GM21367 (cell line): ENCODE measurements around the gene MYO10.
"Not testable (repeated sequence)": the region's sequence is repeated elsewhere in the genome, so short reads cannot be mapped to it uniquely, and the experiment has no call there.

ENCODE experiments used
- ATAC-seq: cut with Tn5 transposase; IDR thresholded peaks from one replicate; pipeline ENCODE4 v1.9.1; 2021; ENCODE audit not compliant: unreplicated experiment

The MYO10 gene

GRCh38 chr5:16750445-16750844 lies 185.6 kb downstream of the MYO10 start:
- ATAC-seq = no peak

GRCh38 chr5:16749626-16750025 lies 186.5 kb downstream of the MYO10 start:
- no peak for ATAC-seq

GRCh38 chr5:16744164-16744880 lies 191.8 kb downstream of the MYO10 start:
- no peak for ATAC-seq

GRCh38 chr5:16742938-16743337 lies 193.2 kb downstream of the MYO10 start:
- no peak for ATAC-seq

- ATAC-seq = no peak
Observed at GRCh38 chr5:16740811-16741392, 195.2 kb downstream of the MYO10 start.

- no peak for ATAC-seq
Observed at GRCh38 chr5:16740066-16740810, 195.8 kb downstream of the MYO10 start.

- not testable (repeated sequence) for ATAC-seq
Observed at GRCh38 chr5:16738393-16738792, 197.7 kb downstream of the MYO10 start.

- no peak for ATAC-seq
Observed at GRCh38 chr5:16737620-16738364, 198.3 kb downstream of the MYO10 start.

GRCh38 chr5:16737209-16737608 lies 198.9 kb downstream of the MYO10 start:
- ATAC-seq = no peak

- no peak for ATAC-seq
Observed at GRCh38 chr5:16736158-16736995, 199.7 kb downstream of the MYO10 start.

- ATAC-seq = no peak
Observed at GRCh38 chr5:16735101-16736060, 200.7 kb downstream of the MYO10 start.

GRCh38 chr5:16733331-16734006 lies 202.6 kb downstream of the MYO10 start:
- no peak for ATAC-seq

GRCh38 chr5:16732356-16732755 lies 203.7 kb downstream of the MYO10 start:
- ATAC-seq = no peak

- ATAC-seq = no peak
Observed at GRCh38 chr5:16727755-16728325, 208.2 kb downstream of the MYO10 start.

GRCh38 chr5:16726538-16726946 lies 209.5 kb downstream of the MYO10 start:
- ATAC-seq = peak; percentile 46

- no peak for ATAC-seq
Observed at GRCh38 chr5:16725575-16725974, 210.5 kb downstream of the MYO10 start.

GRCh38 chr5:16723821-16724220 lies 212.3 kb downstream of the MYO10 start:
- no peak for ATAC-seq

GRCh38 chr5:16722097-16722495 lies 214.0 kb downstream of the MYO10 start:
- no peak for ATAC-seq
